ENCODE data around the gene AFTPH. TPM values are rescaled to one million over a fixed set of nuclear protein-coding genes. Genes with fewer than 3 reads are reported as not detected.

AFTPH gene
- total and polyA plus RNA-seq, 9 of the 15 experiments (the other 6 are each of a cell fraction or from before 2014, with no cell fraction given) = 8.0 to 26.2 (median 13.8) TPM

GRCh38 chr2:64599469-64599868 lies 75.3 kb downstream of the AFTPH start (continued):
- TF ChIP-seq, protein P1, sequence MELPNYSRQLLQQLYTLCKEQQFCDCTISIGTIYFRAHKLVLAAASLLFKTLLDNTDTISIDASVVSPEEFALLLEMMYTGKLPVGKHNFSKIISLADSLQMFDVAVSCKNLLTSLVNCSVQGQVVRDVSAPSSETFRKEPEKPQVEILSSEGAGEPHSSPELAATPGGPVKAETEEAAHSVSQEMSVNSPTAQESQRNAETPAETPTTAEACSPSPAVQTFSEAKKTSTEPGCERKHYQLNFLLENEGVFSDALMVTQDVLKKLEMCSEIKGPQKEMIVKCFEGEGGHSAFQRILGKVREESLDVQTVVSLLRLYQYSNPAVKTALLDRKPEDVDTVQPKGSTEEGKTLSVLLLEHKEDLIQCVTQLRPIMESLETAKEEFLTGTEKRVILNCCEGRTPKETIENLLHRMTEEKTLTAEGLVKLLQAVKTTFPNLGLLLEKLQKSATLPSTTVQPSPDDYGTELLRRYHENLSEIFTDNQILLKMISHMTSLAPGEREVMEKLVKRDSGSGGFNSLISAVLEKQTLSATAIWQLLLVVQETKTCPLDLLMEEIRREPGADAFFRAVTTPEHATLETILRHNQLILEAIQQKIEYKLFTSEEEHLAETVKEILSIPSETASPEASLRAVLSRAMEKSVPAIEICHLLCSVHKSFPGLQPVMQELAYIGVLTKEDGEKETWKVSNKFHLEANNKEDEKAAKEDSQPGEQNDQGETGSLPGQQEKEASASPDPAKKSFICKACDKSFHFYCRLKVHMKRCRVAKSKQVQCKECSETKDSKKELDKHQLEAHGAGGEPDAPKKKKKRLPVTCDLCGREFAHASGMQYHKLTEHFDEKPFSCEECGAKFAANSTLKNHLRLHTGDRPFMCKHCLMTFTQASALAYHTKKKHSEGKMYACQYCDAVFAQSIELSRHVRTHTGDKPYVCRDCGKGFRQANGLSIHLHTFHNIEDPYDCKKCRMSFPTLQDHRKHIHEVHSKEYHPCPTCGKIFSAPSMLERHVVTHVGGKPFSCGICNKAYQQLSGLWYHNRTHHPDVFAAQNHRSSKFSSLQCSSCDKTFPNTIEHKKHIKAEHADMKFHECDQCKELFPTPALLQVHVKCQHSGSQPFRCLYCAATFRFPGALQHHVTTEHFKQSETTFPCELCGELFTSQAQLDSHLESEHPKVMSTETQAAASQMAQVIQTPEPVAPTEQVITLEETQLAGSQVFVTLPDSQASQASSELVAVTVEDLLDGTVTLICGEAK (IDR thresholded peaks at IDR 0.05) = peak; percentile 37; the same call in 1 of the 2 replicates
- TF ChIP-seq, protein P1 (CRISPR knock-in tag; IDR thresholded peaks at IDR 0.05) = no peak
- 0 out of 2 replicates have a peak, but pooled peaks have one; percentile 27 for TF ChIP-seq ETV5 (CRISPR knock-in tag; IDR thresholded peaks at IDR 0.05; ENCODE audit: low read depth)
- TF ChIP-seq, protein P2, sequence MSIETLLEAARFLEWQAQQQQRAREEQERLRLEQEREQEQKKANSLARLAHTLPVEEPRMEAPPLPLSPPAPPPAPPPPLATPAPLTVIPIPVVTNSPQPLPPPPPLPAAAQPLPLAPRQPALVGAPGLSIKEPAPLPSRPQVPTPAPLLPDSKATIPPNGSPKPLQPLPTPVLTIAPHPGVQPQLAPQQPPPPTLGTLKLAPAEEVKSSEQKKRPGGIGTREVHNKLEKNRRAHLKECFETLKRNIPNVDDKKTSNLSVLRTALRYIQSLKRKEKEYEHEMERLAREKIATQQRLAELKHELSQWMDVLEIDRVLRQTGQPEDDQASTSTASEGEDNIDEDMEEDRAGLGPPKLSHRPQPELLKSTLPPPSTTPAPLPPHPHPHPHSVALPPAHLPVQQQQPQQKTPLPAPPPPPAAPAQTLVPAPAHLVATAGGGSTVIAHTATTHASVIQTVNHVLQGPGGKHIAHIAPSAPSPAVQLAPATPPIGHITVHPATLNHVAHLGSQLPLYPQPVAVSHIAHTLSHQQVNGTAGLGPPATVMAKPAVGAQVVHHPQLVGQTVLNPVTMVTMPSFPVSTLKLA (conservative IDR thresholded peaks at IDR 0.05) = no peak
- TF ChIP-seq ESRRA (IDR thresholded peaks at IDR 0.05; ENCODE audit: borderline replicate concordance, low read depth) = peak; percentile 79
- TF ChIP-seq GABPA (tag; conservative IDR thresholded peaks at IDR 0.05; ENCODE audit: low read depth) = peak; percentile 39; the same call in 1 of the 2 replicates
- 0 out of 4 replicates have a peak, but pooled peaks of 1 of the 2 experiments have one; percentile 46 for TF ChIP-seq RCOR1 (IDR thresholded peaks at IDR 0.05; ENCODE audit: borderline replicate concordance in 1 of 2, low read depth in 2 of 2, low read length in 2 of 2)
- peak; percentile 5; the same call in 1 of the 2 replicates for TF ChIP-seq CREM (IDR thresholded peaks at IDR 0.05; ENCODE audit: low read depth)
- TF ChIP-seq GABPB2 (CRISPR knock-in tag; conservative IDR thresholded peaks at IDR 0.05) = no peak
- no peak for TF ChIP-seq TGIF2 (CRISPR knock-in tag; IDR thresholded peaks at IDR 0.05)
- no peak for TF ChIP-seq POLR2G (IDR thresholded peaks at IDR 0.05; ENCODE audit: low read depth, low read length)
- TF ChIP-seq YY1 (IDR thresholded peaks at IDR 0.05; ENCODE audit: borderline replicate concordance in 1 of 3, control insufficient read depth in 1 of 3, extremely low read depth in 1 of 3, insufficient read depth in 3 of 3, insufficient read length in 1 of 3, insufficient replicate concordance in 2 of 3, low read depth in 1 of 3, low read length in 2 of 3) = peak in 1 of 3 experiments; percentile 12

All from K562 (cell line).